GM19324 (cell line): ENCODE measurements around the gene PAN3.
"Not testable (repeated sequence)": the region's sequence is repeated elsewhere in the genome, so short reads cannot be mapped to it uniquely, and the experiment has no call there.

Experiments used
- ATAC-seq: cut with Tn5 transposase; IDR thresholded peaks from one replicate; pipeline ENCODE4 v1.9.1; 2021; ENCODE audit warnings: mild to moderate bottlenecking, moderate library complexity; ENCODE audit not compliant: unreplicated experiment, low FRiP score

PAN3 gene

GRCh38 chr13:28136916-28137315 lies 1.4 kb upstream of the PAN3 start:
- no peak for ATAC-seq

GRCh38 chr13:28137596-28137995 lies 749 bp upstream of the PAN3 start:
- ATAC-seq: no peak

GRCh38 chr13:28138756-28139470 lies 568 bp downstream of the PAN3 start:
- ATAC-seq: peak; percentile 49

- ATAC-seq: no peak
Observed at GRCh38 chr13:28140433-28141125, 2.2 kb downstream of the PAN3 start.

DNA sequence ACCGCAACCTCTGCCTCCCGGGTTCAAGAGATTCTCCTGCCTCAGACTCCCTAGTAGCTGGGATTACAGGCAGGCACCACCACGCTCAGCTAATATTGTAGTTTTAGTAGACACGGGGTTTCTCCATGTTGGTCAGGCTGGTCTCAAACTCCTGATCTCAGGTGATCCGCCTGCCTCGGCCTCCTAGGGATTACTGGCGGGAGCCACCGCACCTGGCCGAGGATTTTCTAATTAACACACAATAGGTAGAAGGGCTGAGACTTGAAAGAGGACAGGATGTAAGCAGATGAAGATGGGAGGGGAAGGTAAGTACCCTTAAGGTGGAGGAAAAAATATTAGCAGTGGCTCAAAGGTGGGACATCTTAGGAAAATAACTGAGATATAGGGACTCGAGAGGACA lies 3.2 kb downstream of the PAN3 start:
- not testable (repeated sequence) for ATAC-seq

DNA sequence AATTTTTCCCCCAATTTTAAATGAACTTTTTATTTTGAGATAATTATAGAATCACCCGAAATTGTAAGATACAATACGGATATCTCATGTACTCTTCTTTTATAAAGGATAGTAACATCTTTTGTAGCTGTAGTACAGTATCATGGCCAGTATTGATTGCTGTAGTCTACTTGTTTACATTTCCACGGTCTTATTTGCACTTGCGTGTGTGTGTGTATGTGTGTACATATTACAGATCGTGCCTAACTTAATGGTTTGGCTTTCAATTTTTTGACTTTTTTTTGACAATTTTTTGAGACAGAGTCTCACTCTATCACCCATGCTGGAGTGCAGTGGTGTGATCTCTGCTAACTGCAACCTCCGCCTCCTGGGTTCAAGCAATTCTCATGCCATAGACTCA lies 6.7 kb downstream of the PAN3 start:
- no peak for ATAC-seq

DNA sequence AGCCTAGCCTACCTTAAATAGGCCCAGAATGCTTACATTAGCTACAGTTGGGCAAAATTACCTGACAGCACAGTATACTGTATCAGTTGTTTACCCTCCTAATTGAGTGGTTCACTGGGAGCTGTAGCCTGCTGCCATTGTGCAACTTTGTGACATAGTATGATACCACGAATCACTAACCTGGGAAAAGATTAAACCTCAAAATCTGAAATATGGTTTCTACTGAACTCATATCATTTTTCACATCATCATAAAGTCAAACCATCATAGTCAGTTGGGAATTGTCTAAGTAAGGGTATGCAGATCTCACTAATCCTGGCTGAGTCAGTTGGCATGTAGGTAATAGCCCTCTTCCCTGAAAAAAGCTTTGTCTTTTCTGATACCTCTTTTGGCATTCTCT lies 9.2 kb downstream of the PAN3 start:
- ATAC-seq: no peak

- ATAC-seq: no peak
Observed at GRCh38 chr13:28159057-28159456, 20.7 kb downstream of the PAN3 start.

- ATAC-seq: no peak
Observed at GRCh38 chr13:28161370-28161769, 23.0 kb downstream of the PAN3 start.

GRCh38 chr13:28163587-28163986 lies 25.2 kb downstream of the PAN3 start:
- no peak for ATAC-seq

- no peak for ATAC-seq
Observed at GRCh38 chr13:28166257-28166656, 27.9 kb downstream of the PAN3 start.

DNA sequence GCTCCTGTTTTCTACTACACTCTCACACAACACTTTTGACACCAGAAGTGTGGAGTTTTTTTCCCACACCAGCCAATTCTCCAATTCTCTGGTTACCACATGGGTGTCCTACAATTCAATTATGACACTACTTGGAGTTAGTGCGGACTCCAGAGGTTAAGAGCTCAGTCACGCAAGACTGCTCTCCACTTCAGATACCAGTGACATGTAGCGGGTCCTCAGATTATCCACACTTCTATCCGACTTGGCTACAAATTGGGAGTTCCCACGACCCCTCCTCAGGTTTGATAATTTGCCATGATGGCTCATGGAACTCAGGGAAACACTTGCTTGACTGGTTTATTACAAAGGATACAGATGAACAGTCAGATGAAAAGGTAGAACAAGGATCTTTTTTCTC lies 32.9 kb downstream of the PAN3 start:
- no peak for ATAC-seq

DNA sequence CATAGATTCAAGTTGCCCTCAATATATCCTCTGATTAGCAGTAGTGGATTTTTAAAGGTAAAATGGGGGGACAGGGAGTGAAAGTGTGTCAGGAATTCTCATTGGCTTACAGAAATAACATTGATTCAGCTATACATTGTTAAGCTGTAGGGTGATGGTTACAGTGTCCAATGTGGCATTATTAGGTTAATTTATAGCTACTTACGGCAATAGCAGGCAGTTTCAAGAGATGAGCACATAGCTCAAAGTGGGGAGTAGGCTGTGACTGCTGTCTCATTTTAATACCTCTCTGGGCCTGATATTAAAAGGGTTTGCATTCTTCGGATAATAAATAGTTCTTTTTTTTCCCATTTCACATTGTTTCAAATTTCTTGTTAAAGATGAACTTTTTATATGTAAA lies 34.6 kb downstream of the PAN3 start:
- no peak for ATAC-seq

DNA sequence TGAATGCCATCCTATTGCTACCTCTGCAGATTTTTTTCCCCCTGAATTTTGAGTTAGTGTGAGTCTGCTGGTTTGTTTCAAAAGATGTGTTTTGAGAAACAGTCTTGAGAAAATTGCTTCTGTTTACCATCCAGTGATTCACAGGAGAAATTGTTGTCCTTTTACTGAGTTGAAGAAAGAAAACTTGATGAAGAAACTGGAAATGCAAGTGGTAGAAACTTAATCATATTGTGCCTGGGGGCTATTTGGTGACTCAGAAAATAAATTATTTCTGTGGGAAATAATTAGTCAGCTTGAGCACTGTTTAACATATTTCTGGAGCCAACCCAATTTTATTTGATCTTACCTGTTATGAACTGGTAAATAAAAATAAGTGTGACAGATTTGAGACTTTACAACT lies 35.4 kb downstream of the PAN3 start:
- ATAC-seq: no peak

DNA sequence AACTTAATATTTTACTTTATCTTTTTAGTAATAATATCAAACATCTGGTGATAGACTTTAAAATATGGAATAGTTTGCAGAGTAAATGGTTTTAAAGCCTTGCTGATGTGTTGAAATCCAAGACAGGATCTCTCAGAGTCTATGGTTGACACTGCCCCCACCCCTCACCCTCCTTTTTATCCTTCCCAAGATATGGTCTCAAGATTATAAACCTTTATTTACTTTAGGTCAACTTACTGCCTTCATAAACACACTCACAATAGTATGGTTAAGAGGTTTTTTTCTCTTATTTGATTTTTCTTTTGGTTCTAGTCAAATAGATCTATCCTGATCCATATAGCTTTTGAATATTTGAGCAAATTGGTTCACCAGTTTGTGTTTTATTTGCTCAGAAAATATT lies 39.0 kb downstream of the PAN3 start:
- ATAC-seq: no peak

DNA sequence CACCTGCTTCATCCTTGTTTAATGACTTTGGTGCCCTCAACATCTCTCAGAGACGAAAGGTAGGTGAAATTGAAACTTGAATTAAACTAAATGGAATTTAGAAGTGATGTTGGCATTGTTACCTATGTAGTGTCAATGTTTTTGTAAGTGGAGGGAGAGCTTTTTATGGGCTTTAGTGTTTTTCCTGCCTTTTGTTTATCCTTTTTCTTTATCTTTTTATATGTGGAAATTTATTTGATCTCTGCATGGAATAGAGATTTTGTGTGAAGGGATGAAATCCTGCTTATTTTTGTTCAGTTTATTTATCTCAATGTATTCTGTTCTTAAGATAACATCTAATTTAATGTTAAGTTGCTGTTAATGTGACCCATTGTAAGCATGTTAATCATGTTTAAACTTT lies 39.5 kb downstream of the PAN3 start:
- no peak for ATAC-seq

DNA sequence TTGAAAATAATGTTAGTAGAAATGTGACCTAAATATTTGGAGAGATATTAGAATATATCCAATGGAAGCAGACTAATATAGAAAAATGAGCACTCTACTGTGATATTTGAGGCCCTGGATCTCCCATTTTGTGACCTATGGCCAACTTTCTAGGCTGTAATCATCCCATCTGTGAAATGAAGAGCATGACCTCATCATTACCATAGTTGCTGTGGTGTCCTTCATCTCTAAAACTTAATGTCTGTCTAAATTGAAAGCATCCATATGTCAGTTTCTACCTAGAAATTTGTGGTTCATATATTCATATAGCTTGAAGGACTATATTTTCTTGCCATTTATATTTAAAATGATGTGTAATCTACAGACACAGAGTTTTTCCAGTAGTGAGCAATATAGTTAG lies 41.6 kb downstream of the PAN3 start:
- ATAC-seq: no peak

DNA sequence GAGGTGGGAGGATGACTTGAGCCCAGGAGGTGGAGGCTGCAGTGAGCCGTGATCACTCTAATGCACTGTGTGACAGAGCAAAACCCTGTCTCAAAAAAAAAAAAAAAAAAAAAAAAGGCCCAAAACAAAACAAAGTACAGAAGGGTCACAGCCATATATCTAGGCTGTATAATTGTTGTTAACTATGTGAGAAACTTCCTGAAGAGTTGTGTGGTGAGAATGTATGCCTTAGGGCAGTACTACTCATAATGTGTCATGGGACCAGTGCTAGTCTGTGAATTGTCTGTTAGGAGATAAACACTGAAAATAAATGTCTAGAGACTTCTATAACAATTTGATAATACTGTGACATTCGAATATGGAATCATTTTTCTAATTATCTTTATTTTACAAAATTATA lies 43.1 kb downstream of the PAN3 start:
- no peak for ATAC-seq

DNA sequence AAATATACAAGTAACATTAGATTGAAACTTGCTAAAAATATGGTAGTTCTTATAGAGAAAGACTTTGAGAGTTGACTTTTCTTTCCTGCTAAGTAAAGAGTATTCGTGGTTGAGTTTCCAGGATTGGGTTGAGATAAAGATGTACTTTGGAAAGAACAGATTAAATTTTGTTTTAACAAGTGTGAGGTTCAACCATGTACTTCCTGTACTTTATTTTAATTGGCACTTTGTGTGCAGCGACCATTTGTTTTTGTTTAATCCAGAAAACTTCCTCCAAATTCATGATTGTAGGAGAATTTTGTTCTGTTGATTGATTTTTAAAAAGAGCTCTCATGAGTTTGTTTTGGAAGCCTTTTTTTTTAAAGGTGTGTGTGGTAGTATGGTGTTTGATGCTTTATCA lies 46.9 kb downstream of the PAN3 start:
- ATAC-seq: no peak

DNA sequence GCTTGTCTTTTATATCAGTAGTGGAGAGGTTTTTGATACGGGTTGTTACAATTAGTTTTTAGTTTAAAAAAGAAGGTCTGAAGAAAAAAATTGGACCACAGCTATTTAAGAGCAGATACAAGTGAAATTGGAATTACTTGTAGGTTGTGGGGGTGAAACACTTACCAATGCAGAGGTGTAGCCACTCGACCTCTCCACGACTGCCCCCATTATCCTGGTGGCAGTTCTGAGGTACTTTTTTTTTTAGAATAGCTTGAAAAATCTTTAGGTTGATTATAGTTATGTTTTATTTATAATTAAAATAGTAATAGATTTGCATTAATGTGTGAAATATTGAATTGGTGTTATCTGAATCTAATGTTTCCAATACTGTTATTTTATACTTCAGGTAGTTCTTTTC lies 60.7 kb downstream of the PAN3 start:
- ATAC-seq: no peak

DNA sequence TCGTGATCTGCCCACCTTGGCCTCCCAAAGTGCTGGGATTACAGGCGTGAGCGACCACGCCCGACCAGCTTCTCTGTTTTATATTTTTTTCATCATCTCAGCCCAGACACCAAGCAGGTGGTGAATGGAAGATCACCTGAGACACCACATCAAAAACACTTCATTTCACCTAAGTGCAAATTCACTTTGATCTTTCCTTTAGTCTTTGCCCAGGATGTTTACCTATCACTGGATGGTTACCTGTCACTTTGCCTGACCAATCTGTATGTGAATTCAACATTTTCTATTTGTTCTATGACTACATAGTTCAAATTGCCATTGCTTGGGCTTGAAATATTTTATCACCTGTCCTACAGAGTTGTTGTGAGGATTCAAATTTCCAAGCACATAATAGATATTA lies 65.7 kb downstream of the PAN3 start:
- no peak for ATAC-seq

DNA sequence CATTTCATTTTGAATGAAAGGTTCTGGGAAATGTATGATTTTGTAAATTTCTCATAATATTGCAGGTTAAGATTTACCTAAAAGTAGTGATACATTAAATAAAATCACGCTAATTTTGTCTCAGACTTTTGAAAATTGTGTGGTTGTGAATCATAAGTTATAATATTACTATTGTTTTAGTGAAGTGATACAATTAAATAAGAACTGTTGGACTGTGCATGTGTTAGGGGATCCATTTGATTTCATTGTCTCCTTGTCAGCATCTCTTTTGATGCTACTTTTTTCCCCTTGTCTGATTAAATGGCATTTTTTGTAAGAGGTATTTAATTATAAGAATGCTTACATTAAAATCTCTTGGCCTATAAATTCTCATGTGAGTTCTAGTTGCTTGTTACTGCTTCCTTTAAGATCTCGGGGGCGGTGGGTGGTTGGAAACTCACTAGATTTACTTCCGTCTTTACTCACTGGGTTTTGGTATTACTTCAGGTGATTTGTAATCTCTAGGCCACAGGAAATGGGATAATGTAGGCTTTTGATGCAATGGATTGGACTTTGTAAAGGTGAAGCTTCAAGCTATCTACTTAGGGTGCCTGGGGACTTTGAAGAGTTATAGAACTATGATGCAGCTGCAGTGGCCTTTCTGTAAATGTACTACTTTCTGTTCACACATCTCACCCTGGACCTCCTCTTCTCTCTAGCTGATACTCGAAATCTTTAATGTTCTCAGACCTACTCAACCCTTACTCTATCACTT lies 66.5 kb downstream of the PAN3 start:
- no peak for ATAC-seq
